ENCODE results near the gene PARP1.

PARP1 gene

GRCh38 chr1:226411619-226412018 is 3.7 kb upstream of the PARP1 start:
- H3K36me3 ChIP-seq (ENCODE audit: insufficient read depth, insufficient read length, low read length), result no peaks in the 10 kb centered on the region
- H3K9me3 ChIP-seq (ENCODE audit: insufficient read depth, low read length), result peaks cover 6% of the 10 kb centered on the region
- H3K4me1 ChIP-seq (ENCODE audit: insufficient read depth, insufficient read length), result no peaks in the 10 kb centered on the region
- TF ChIP-seq SUZ12 (IDR thresholded peaks at IDR 0.05; ENCODE audit: extremely low read depth, insufficient read depth, insufficient read length), result no peak
- TF ChIP-seq YY1 (IDR thresholded peaks at IDR 0.05; ENCODE audit: insufficient read depth, insufficient read length), result no peak
- TF ChIP-seq ZNF274 (IDR thresholded peaks at IDR 0.05; ENCODE audit: low read depth, low read length), result no peak
- H3K4me3 ChIP-seq (ENCODE audit: insufficient read length, low read depth), result no peak overlapping the region
- no peak overlapping the region for H3K9ac ChIP-seq (ENCODE audit: insufficient read length, low read depth)
- no peak for DNase-seq (ENCODE audit: low read depth, low spot score)
- peaks cover 41% of the 10 kb centered on the region for H3K27me3 ChIP-seq (ENCODE audit: insufficient read depth, insufficient read length)

- no peak overlapping the region for H3K9ac ChIP-seq (ENCODE audit: insufficient read length, low read depth)
- H3K4me1 ChIP-seq (ENCODE audit: insufficient read depth, insufficient read length), result no peaks in the 10 kb centered on the region
- TF ChIP-seq ZNF274 (IDR thresholded peaks at IDR 0.05; ENCODE audit: low read depth, low read length), result no peak
- no peak for TF ChIP-seq SUZ12 (IDR thresholded peaks at IDR 0.05; ENCODE audit: extremely low read depth, insufficient read depth, insufficient read length)
- no peak for TF ChIP-seq YY1 (IDR thresholded peaks at IDR 0.05; ENCODE audit: insufficient read depth, insufficient read length)
- no peak for DNase-seq (ENCODE audit: low read depth, low spot score)
- H3K9me3 ChIP-seq (ENCODE audit: insufficient read depth, low read length), result peaks cover 6% of the 10 kb centered on the region
- no peaks in the 10 kb centered on the region for H3K36me3 ChIP-seq (ENCODE audit: insufficient read depth, insufficient read length, low read length)
- peaks cover 35% of the 10 kb centered on the region for H3K27me3 ChIP-seq (ENCODE audit: insufficient read depth, insufficient read length)
- H3K4me3 ChIP-seq (ENCODE audit: insufficient read length, low read depth), result no peak overlapping the region
Observed at GRCh38 chr1:226410958-226411357, 3.1 kb upstream of the PARP1 start.

GRCh38 chr1:226409392-226409791 is 1.5 kb upstream of the PARP1 start:
- DNase-seq (ENCODE audit: low read depth, low spot score), result no peak
- Histone ChIP-seq H3K27me3 (ENCODE audit: insufficient read depth, insufficient read length) (peaks cover 22% of the 10 kb centered on the region), H3K4me3 (ENCODE audit: insufficient read length, low read depth) (no peak overlapping the region), H3K9ac (ENCODE audit: insufficient read length, low read depth) (no peak overlapping the region), H3K4me1 (ENCODE audit: insufficient read depth, insufficient read length) (peaks cover 3% of the 10 kb centered on the region), H3K9me3 (ENCODE audit: insufficient read depth, low read length) (peaks cover 6% of the 10 kb centered on the region), H3K36me3 (ENCODE audit: insufficient read depth, insufficient read length, low read length) (no peaks in the 10 kb centered on the region)
- TF ChIP-seq YY1 (IDR thresholded peaks at IDR 0.05; ENCODE audit: insufficient read depth, insufficient read length) (no peak), SUZ12 (IDR thresholded peaks at IDR 0.05; ENCODE audit: extremely low read depth, insufficient read depth, insufficient read length) (no peak), ZNF274 (IDR thresholded peaks at IDR 0.05; ENCODE audit: low read depth, low read length) (no peak)

- H3K4me3 ChIP-seq (ENCODE audit: insufficient read length, low read depth), result peak overlapping the region; percentile 33
- peak overlapping the region; percentile 71 for H3K9ac ChIP-seq (ENCODE audit: insufficient read length, low read depth)
- no peak for DNase-seq (ENCODE audit: low read depth, low spot score)
- peaks cover 6% of the 10 kb centered on the region for H3K9me3 ChIP-seq (ENCODE audit: insufficient read depth, low read length)
- peaks cover 13% of the 10 kb centered on the region for H3K27me3 ChIP-seq (ENCODE audit: insufficient read depth, insufficient read length)
- TF ChIP-seq YY1 (IDR thresholded peaks at IDR 0.05; ENCODE audit: insufficient read depth, insufficient read length), result no peak
- no peak for TF ChIP-seq ZNF274 (IDR thresholded peaks at IDR 0.05; ENCODE audit: low read depth, low read length)
- no peak for TF ChIP-seq SUZ12 (IDR thresholded peaks at IDR 0.05; ENCODE audit: extremely low read depth, insufficient read depth, insufficient read length)
- peaks cover 7% of the 10 kb centered on the region for H3K4me1 ChIP-seq (ENCODE audit: insufficient read depth, insufficient read length)
- no peaks in the 10 kb centered on the region for H3K36me3 ChIP-seq (ENCODE audit: insufficient read depth, insufficient read length, low read length)
Observed at GRCh38 chr1:226408285-226409184, 642 bp upstream of the PARP1 start.

GRCh38 chr1:226407199-226407496 is 745 bp downstream of the PARP1 start:
- H3K27me3 ChIP-seq (ENCODE audit: insufficient read depth, insufficient read length), result peaks cover 5% of the 10 kb centered on the region
- peaks cover 6% of the 10 kb centered on the region for H3K9me3 ChIP-seq (ENCODE audit: insufficient read depth, low read length)
- H3K4me3 ChIP-seq (ENCODE audit: insufficient read length, low read depth), result peak overlapping the region; percentile 95
- H3K36me3 ChIP-seq (ENCODE audit: insufficient read depth, insufficient read length, low read length), result peaks cover 13% of the 10 kb centered on the region
- H3K4me1 ChIP-seq (ENCODE audit: insufficient read depth, insufficient read length), result peaks cover 16% of the 10 kb centered on the region
- peak overlapping the region; percentile 98 for H3K9ac ChIP-seq (ENCODE audit: insufficient read length, low read depth)
- TF ChIP-seq YY1 (IDR thresholded peaks at IDR 0.05; ENCODE audit: insufficient read depth, insufficient read length) (no peak), ZNF274 (IDR thresholded peaks at IDR 0.05; ENCODE audit: low read depth, low read length) (no peak), SUZ12 (IDR thresholded peaks at IDR 0.05; ENCODE audit: extremely low read depth, insufficient read depth, insufficient read length) (no peak)
- DNase-seq (ENCODE audit: low read depth, low spot score), result no peak

- H3K4me1 ChIP-seq (ENCODE audit: insufficient read depth, insufficient read length), result peaks cover 19% of the 10 kb centered on the region
- peaks cover 20% of the 10 kb centered on the region for H3K36me3 ChIP-seq (ENCODE audit: insufficient read depth, insufficient read length, low read length)
- no peak for DNase-seq (ENCODE audit: low read depth, low spot score)
- TF ChIP-seq SUZ12 (IDR thresholded peaks at IDR 0.05; ENCODE audit: extremely low read depth, insufficient read depth, insufficient read length) (no peak), YY1 (IDR thresholded peaks at IDR 0.05; ENCODE audit: insufficient read depth, insufficient read length) (no peak), ZNF274 (IDR thresholded peaks at IDR 0.05; ENCODE audit: low read depth, low read length) (no peak)
- peaks cover 3% of the 10 kb centered on the region for H3K27me3 ChIP-seq (ENCODE audit: insufficient read depth, insufficient read length)
- H3K9me3 ChIP-seq (ENCODE audit: insufficient read depth, low read length), result peaks cover 6% of the 10 kb centered on the region
- peak overlapping the region; percentile 95 for H3K4me3 ChIP-seq (ENCODE audit: insufficient read length, low read depth)
- peak overlapping the region; percentile 98 for H3K9ac ChIP-seq (ENCODE audit: insufficient read length, low read depth)
Observed at GRCh38 chr1:226406401-226406881, 1.5 kb downstream of the PARP1 start.

GRCh38 chr1:226405411-226405988 is 2.4 kb downstream of the PARP1 start:
- H3K4me3 ChIP-seq (ENCODE audit: insufficient read length, low read depth), result peak overlapping the region; percentile 95

More at GRCh38 chr1:226405411-226405988, 2.4 kb downstream of the PARP1 start:
- TF ChIP-seq SUZ12 (IDR thresholded peaks at IDR 0.05; ENCODE audit: extremely low read depth, insufficient read depth, insufficient read length) (no peak), ZNF274 (IDR thresholded peaks at IDR 0.05; ENCODE audit: low read depth, low read length) (no peak), YY1 (IDR thresholded peaks at IDR 0.05; ENCODE audit: insufficient read depth, insufficient read length) (no peak)
- H3K9me3 ChIP-seq (ENCODE audit: insufficient read depth, low read length), result no peaks in the 10 kb centered on the region
- peaks cover 30% of the 10 kb centered on the region for H3K36me3 ChIP-seq (ENCODE audit: insufficient read depth, insufficient read length, low read length)
- H3K27me3 ChIP-seq (ENCODE audit: insufficient read depth, insufficient read length), result no peaks in the 10 kb centered on the region
- DNase-seq (ENCODE audit: low read depth, low spot score), result peak; percentile 68
- peaks cover 23% of the 10 kb centered on the region for H3K4me1 ChIP-seq (ENCODE audit: insufficient read depth, insufficient read length)
- peak overlapping the region; percentile 98 for H3K9ac ChIP-seq (ENCODE audit: insufficient read length, low read depth)

All from NT2/D1 (cell line).